GM12878 (cell line): ENCODE results near the gene ALX4. TPM values are rescaled to one million over a fixed set of nuclear protein-coding genes. Genes with fewer than 3 reads are reported as not detected.

Experiments used
- ATAC-seq: fragments of 200-7000 bp; cut with Tn5 transposase; 3 replicates; pipeline ENCODE4 v1.9.1; 2020; ENCODE audit warnings: mild to moderate bottlenecking, moderate library complexity
- BruUV-seq: library from RNA; stranded (reverse); fragments of 400-500 nt; replicated peaks from 2 replicates; lab custom pipeline; 2021; lab: Mats Ljungman, UMichigan
- CTCF ChIA-PET: fragments of 300-600 bp; sonication (Branson Sonifier 250); formaldehyde crosslinking; extraction: SDS; loops from one replicate; lab custom pipeline; 2021; ENCODE audit warnings: inconsistent platforms; lab: Yijun Ruan, JAX
- POLR2A ChIA-PET: fragments of 350-600 bp; formaldehyde crosslinking; extraction: SDS; loops from one replicate; lab custom pipeline; 2021; ENCODE audit warnings: inconsistent platforms; lab: Charles Lee
- RAD21 ChIA-PET: fragments of 300-600 bp; sonication (Branson Sonifier 250); formaldehyde crosslinking; loops from one replicate; lab custom pipeline; 2023; ENCODE audit warnings: antibody characterized with exemption; ENCODE audit not compliant: unreplicated experiment; lab: Charles Lee
- SMC1A ChIA-PET: fragments of 300-600 bp; sonication (Branson Sonifier 250); formaldehyde crosslinking; loops from one replicate; lab custom pipeline; 2023; ENCODE audit not compliant: unreplicated experiment, uncharacterized antibody; lab: Charles Lee
- DNase-seq: peaks from one replicate; pipeline ENCODE4 v3.0.0-alpha.2; 2011; ENCODE audit warnings: low read depth, low spot score
- FAIRE-seq: peaks from 3 replicates; lab custom pipeline; 2011; peaks lifted over from hg19 to GRCh38; lab: Jason Lieb, UNC
- H2AFZ ChIP-seq: 2 replicates; pipeline ENCODE4 v1.6.0; 2011; ENCODE audit warnings: low read depth, low read length, control low read depth; ENCODE audit not compliant: control insufficient read depth
- H3K27ac ChIP-seq: 2 replicates; pipeline ENCODE4 v1.5.1; 2011; ENCODE audit warnings: control low read depth; ENCODE audit not compliant: control insufficient read depth, insufficient read depth
- H3K27me3 ChIP-seq, 2 experiments: replicated peaks in 1 of 2; 2 replicates each; pipeline versions ENCODE4 v1.6.0 to v1.6.1; 2011; ENCODE audit warnings: low read length in 1 of 2; ENCODE audit not compliant: control insufficient read depth in 2 of 2, insufficient read depth in 2 of 2
- H3K36me3 ChIP-seq, 2 experiments: 2 replicates each; pipeline ENCODE4 v1.5.1; 2011; ENCODE audit warnings: low read length in 1 of 2; ENCODE audit not compliant: control insufficient read depth in 2 of 2, insufficient read depth in 2 of 2
- H3K4me1 ChIP-seq: 2 replicates; pipeline ENCODE4 v1.6.1; 2011; ENCODE audit warnings: mild to moderate bottlenecking, low read length, moderate library complexity, mixed read lengths; ENCODE audit not compliant: control insufficient read depth, insufficient read depth
- H3K4me2 ChIP-seq: 2 replicates; pipeline ENCODE4 v1.6.0; 2011; ENCODE audit warnings: control low read depth; ENCODE audit not compliant: control insufficient read depth, insufficient read depth
- H3K4me3 ChIP-seq: fragments of 200-600 bp; sonication (generic); 2 replicates; pipeline ENCODE4 v1.5.1; 2016
- H3K79me2 ChIP-seq: 2 replicates; pipeline ENCODE4 v1.6.0; 2011; ENCODE audit warnings: low read length; ENCODE audit not compliant: control insufficient read depth, insufficient read depth
- H3K9ac ChIP-seq: 2 replicates; pipeline ENCODE4 v1.8.0; 2011; ENCODE audit warnings: low read length, control low read depth, mixed read lengths; ENCODE audit not compliant: control insufficient read depth, insufficient read depth
- H3K9me3 ChIP-seq: replicated peaks from 3 replicates; pipeline ENCODE4 v1.5.1; 2011; ENCODE audit warnings: mild to moderate bottlenecking, low read length; ENCODE audit not compliant: control insufficient read depth, insufficient read depth
- H4K20me1 ChIP-seq: 2 replicates; pipeline ENCODE4 v1.6.0; 2011; ENCODE audit not compliant: control insufficient read depth, insufficient read depth
- EED ChIP-seq: sonication (generic); IDR thresholded peaks from 2 replicates; pipeline ENCODE4 v1.6.1; 2016; ENCODE audit warnings: antibody characterized with exemption, low read depth
- ESRRA ChIP-seq: IDR thresholded peaks from 2 replicates; pipeline ENCODE4 v1.6.1; 2012; ENCODE audit warnings: mild to moderate bottlenecking, low read length, improper control_type of control experiment
- FOXK2 ChIP-seq: fragments of 450-650 bp; IDR thresholded peaks from 2 replicates; pipeline ENCODE4 v1.6.1; 2017; ENCODE audit warnings: mild to moderate bottlenecking, moderate library complexity
- HCFC1 ChIP-seq: fragments of 150-350 bp; IDR thresholded peaks from 2 replicates; pipeline ENCODE4 v1.6.1; 2014; ENCODE audit warnings: low read length
- IKZF2 ChIP-seq, 2 experiments: fragments of 450-650 bp; IDR thresholded peaks; 2 replicates each; pipeline ENCODE4 v1.6.1; 2017; ENCODE audit warnings: mild to moderate bottlenecking in 2 of 2, moderate library complexity in 2 of 2
- KDM1A ChIP-seq: fragments of 200-600 bp; sonication (generic); IDR thresholded peaks from 2 replicates; pipeline ENCODE4 v1.6.1; 2016; ENCODE audit warnings: borderline replicate concordance
- MEF2B ChIP-seq: fragments of 450-650 bp; IDR thresholded peaks from 2 replicates; pipeline ENCODE4 v1.6.1; 2018; ENCODE audit warnings: mild to moderate bottlenecking, moderate library complexity; ENCODE audit not compliant: partially characterized antibody, poor library complexity, severe bottlenecking
- MTA2 ChIP-seq: fragments of 450-650 bp; IDR thresholded peaks from 2 replicates; pipeline ENCODE4 v1.6.1; 2016; ENCODE audit warnings: low read depth, mild to moderate bottlenecking, moderate library complexity
- RUNX3 ChIP-seq: IDR thresholded peaks from 2 replicates; pipeline ENCODE4 v1.6.1; 2012; ENCODE audit warnings: low read length, inconsistent platforms
- SIN3A ChIP-seq: IDR thresholded peaks from 2 replicates; pipeline ENCODE4 v1.6.1; 2012; ENCODE audit warnings: low read depth, low read length, improper control_type of control experiment
- SMAD5 ChIP-seq: IDR thresholded peaks from 2 replicates; pipeline ENCODE4 v1.6.1; 2016; ENCODE audit warnings: antibody characterized with exemption, low read depth
- SREBF2 ChIP-seq: IDR thresholded peaks from 2 replicates; pipeline ENCODE4 v1.6.1; 2012; ENCODE audit warnings: mild to moderate bottlenecking, low read length
- YY1 ChIP-seq: IDR thresholded peaks from 2 replicates; pipeline ENCODE4 v1.6.1; 2011; ENCODE audit warnings: low read depth, mild to moderate bottlenecking, low read length
- ZNF274 ChIP-seq: IDR thresholded peaks from one replicate; pipeline ENCODE4 v1.8.0; 2011; ENCODE audit not compliant: insufficient read length, insufficient read depth
- WGBS: methylation state at CpG from one replicate; pipeline ENCODE4 v1.1.6; 2016; ENCODE audit warnings: low lambda C conversion rate; ENCODE audit not compliant: insufficient replicate concordance, insufficient coverage; ENCODE audit errors: missing lambda C conversion rate; 5-methylcytosine and 5-hydroxymethylcytosine counted together
- in situ Hi-C: fragments of 300-500 bp; cut with MboI; formaldehyde crosslinking; loops from 9 replicates; pipeline ENCODE4 v1.14.3; 2018; ENCODE audit warnings: mixed read lengths
- intact Hi-C: fragments of 100-400 bp; cut with micrococcal nuclease; formaldehyde crosslinking; loops from one replicate; pipeline ENCODE4 v1.14.2; 2022; ENCODE audit not compliant: unreplicated experiment
- polyA plus RNA-seq, 11 experiments: library from polyadenylated mRNA; depleted of rRNA in 4 of 11; unstranded in 6 of 11; stranded (reverse) in 5 of 11; fragments of >200 nt; fragmentation: Nextera tagmentation in 4 of 11; fragmentation: Illumina TruSeq in 1 of 11; extraction: Ambion mirVana in 4 of 11; extraction: Trizol in 1 of 11; gene quantifications; 1 replicate in 1 of 11; 2 replicates in 10 of 11; pipeline versions ENCODE4 v1.2.1 to v1.2.3, GENCODE V29; 2011 to 2016; ENCODE audit warnings: inconsistent platforms in 2 of 11, missing spikeins in 2 of 11, low read depth in 1 of 11
- total RNA-seq, 4 experiments: library from RNA; depleted of rRNA in 3 of 4; stranded (reverse); fragments of >200 nt in 3 of 4; fragmentation: Illumina TruSeq in 1 of 4; extraction: Trizol in 1 of 4; gene quantifications; 2 replicates each; pipeline versions ENCODE4 v1.2.1 to v1.2.3, GENCODE V29; 2013 to 2021
- TF ChIP-seq, protein P1 (sequence below): fragments of 450-650 bp; IDR thresholded peaks from 2 replicates; pipeline ENCODE4 v1.6.1; 2016; ENCODE audit warnings: mild to moderate bottlenecking
- TF ChIP-seq, protein P2 (sequence below): fragments of 450-650 bp; formaldehyde crosslinking; IDR thresholded peaks from 2 replicates; pipeline ENCODE4 v1.5.0; 2022; ENCODE audit warnings: mild to moderate bottlenecking, missing genetic modification characterization

Gene ALX4
- total and polyA plus RNA-seq, 10 of the 15 experiments (the other 5 are each of a cell fraction or from before 2014, with no cell fraction given) = not detected

DNA sequence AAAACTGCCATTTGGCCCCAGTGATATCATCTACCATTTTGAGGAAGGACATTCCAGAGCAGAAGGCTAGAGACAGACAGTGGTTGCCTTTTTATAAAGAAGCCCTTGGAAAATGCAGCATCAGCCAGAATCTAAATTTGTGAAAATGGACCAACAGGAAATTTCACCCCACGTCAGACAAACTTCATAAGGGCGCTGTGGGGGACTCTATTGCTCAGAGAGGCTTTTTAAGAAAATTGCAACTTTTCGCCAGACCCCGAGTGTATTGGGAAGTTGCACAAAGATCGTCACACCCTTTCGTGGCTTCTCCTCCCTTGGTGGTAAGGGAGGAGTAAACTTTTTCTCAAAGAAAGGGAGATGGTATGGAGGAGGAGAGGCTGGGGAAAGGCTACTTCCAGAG lies 12.3 kb upstream of the ALX4 start:
- Histone ChIP-seq H2AFZ (no peak overlapping the region), H3K27ac (no peak overlapping the region), H3K27me3 (peaks cover 21 to 36% of the 10 kb centered on the region in 2 experiments), H3K79me2 (no peaks in the 10 kb centered on the region), H3K9me3 (no peaks in the 10 kb centered on the region), H3K9ac (no peak overlapping the region), H3K4me2 (no peak overlapping the region), H3K4me1 (no peaks in the 10 kb centered on the region), H3K36me3 (no peaks in the 10 kb centered on the region), H4K20me1 (no peaks in the 10 kb centered on the region), H3K4me3 (no peak overlapping the region)
- POLR2A ChIA-PET = interaction anchor here (0.6 kb wide), 1 partner anchor 179 kb away, joined by 5 read pairs; no protein-coding TSS in a partner anchor
- intact Hi-C loops = no loop called here
- ATAC-seq (no peak), DNase-seq (no peak), FAIRE-seq (no peak)
- WGBS = 38% methylated on average over 6 of the region's 6 CpGs
- TF ChIP-seq SIN3A = no peak
- no peak for TF ChIP-seq KDM1A
- TF ChIP-seq YY1 = no peak
- TF ChIP-seq, protein P1, sequence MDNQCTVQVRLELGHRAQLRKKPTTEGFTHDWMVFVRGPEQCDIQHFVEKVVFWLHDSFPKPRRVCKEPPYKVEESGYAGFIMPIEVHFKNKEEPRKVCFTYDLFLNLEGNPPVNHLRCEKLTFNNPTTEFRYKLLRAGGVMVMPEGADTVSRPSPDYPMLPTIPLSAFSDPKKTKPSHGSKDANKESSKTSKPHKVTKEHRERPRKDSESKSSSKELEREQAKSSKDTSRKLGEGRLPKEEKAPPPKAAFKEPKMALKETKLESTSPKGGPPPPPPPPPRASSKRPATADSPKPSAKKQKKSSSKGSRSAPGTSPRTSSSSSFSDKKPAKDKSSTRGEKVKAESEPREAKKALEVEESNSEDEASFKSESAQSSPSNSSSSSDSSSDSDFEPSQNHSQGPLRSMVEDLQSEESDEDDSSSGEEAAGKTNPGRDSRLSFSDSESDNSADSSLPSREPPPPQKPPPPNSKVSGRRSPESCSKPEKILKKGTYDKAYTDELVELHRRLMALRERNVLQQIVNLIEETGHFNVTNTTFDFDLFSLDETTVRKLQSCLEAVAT = no peak
- TF ChIP-seq SREBF2 = no peak
- no peak for TF ChIP-seq ZNF274
- TF ChIP-seq FOXK2 = no peak
- TF ChIP-seq ESRRA = no peak
- no peak for TF ChIP-seq RUNX3
- TF ChIP-seq SMAD5 = no peak
- no peak for TF ChIP-seq IKZF2 (IDR thresholded peaks at IDR 0.05)
- TF ChIP-seq MEF2B = no peak
- no peak for TF ChIP-seq MTA2
- TF ChIP-seq EED = no peak
- TF ChIP-seq, protein P2, sequence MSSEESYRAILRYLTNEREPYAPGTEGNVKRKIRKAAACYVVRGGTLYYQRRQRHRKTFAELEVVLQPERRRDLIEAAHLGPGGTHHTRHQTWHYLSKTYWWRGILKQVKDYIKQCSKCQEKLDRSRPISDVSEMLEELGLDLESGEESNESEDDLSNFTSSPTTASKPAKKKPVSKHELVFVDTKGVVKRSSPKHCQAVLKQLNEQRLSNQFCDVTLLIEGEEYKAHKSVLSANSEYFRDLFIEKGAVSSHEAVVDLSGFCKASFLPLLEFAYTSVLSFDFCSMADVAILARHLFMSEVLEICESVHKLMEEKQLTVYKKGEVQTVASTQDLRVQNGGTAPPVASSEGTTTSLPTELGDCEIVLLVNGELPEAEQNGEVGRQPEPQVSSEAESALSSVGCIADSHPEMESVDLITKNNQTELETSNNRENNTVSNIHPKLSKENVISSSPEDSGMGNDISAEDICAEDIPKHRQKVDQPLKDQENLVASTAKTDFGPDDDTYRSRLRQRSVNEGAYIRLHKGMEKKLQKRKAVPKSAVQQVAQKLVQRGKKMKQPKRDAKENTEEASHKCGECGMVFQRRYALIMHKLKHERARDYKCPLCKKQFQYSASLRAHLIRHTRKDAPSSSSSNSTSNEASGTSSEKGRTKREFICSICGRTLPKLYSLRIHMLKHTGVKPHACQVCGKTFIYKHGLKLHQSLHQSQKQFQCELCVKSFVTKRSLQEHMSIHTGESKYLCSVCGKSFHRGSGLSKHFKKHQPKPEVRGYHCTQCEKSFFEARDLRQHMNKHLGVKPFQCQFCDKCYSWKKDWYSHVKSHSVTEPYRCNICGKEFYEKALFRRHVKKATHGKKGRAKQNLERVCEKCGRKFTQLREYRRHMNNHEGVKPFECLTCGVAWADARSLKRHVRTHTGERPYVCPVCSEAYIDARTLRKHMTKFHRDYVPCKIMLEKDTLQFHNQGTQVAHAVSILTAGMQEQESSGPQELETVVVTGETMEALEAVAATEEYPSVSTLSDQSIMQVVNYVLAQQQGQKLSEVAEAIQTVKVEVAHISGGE = no peak
- TF ChIP-seq HCFC1 = no peak
- CTCF ChIA-PET = no interaction called here
- RAD21 ChIA-PET = no interaction called here
- SMC1A ChIA-PET = no interaction called here
- in situ Hi-C loops = no loop called here
- no TSS peak for BruUV-seq
